CD4-positive, alpha-beta T cell treated with Interleukin-4 for 4 hours (primary cell): ENCODE data around the gene TACR1.
A peak's percentile ranks its signal among the peaks of the same experiment; 100 is the strongest.

Source experiments
- DNase-seq: peaks from one replicate; pipeline ENCODE4 v3.0.0-alpha.2; 2020

TACR1 gene

DNA sequence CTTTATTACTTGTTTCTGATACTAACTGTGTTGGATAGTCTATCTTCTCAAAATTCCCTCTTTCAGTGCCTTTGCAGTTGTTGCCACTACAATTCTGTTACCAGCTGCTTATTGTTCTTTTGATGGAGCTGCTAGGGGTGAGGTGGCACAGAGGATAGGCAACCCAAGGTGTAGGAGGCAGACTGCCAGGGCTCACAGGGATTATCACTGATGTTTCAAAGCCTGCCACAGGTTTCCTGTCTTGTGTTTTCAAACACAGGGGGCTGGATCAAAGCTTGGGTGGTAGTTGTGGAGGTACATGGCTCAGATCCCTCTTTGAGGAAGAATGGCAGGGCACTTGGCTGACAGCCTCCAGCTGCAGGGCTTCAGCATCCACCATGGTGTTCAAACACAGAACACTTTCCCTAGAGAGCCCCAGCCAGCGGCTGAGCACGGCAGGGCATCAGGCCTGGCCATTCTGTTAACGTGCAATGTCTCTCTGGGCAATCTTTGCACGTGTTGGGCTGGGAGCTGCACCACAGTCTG is 153.7 kb downstream of the TACR1 start:
- no peak for DNase-seq

DNA sequence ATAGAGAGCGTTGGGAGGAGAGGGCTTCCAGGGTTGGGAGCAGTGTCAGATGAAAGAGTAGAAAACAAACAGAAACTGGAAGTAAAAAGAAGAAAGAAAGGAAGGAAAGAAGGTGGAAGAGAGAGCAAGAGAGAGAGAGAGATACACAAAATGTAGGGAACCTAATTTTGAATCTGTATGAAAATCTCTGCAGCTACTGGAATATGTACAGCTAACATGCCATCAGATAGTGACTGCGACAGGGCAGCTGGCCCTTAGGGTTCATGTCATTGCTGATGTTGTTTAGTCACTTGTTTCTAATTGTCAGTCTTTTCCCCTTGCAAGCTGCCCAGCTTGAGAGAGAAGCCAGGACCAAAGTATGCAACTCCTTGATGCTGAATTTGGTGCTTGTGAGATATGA is 155.0 kb downstream of the TACR1 start:
- DNase-seq = no peak

DNA sequence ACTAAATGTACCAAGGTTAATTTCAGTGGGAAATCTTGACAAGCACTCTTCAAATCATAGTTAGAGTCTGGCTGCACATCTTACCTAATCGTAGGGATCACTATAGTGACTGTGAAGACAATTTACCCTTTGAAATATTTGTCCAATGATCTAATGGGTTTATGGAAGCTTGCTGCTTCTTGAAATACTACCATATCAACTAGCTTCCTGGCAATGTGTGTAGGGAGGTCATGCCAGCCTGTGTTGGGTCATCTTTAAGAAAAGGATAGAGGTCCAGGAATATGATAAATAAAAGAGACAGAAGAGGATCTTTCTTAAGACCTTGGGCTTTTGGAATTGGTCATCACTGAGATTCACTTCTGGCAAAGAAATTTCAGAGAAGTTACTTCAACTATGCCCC is 156.5 kb downstream of the TACR1 start:
- no peak for DNase-seq

DNA sequence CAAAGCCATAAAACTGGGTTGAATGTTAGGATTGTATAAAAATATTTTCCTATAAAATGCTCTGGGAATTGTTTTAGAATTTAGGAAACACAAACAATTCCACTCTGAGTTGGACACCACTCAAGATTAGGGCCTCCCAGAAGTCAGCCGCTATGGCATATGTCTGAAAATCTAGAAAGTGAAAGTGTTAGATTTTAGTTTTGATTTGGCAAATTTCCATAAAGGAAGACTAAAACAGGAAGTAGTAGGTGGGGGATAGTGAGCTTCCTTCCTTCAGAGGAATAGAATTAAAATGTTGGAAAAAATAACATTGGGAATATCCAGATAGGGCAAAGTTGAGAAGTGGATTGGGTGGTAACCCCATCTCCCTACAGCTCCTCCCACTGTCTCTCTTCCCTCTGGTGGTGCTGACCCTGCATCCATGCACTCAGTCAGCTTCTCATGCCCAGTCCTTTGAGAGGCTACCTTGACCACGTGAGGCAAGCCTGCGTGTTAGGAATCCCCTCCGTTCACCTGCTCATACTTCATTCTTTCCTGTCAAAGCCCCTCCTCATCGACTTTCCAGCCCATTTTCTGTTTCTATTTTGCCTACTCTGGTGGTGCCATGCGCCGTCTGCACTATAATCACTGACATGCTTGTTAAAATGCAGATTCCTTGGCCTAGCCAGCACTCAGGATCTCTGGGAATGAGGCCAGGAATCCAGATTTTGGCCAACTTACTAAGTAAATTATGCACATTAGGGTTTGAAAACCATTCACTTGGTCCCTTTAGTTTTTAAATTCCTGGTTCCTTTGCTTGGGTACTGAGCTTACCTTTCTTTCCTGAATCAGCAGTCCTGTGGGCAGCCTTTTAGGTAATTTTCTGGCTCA is 157.4 kb downstream of the TACR1 start:
- no peak for DNase-seq

DNA sequence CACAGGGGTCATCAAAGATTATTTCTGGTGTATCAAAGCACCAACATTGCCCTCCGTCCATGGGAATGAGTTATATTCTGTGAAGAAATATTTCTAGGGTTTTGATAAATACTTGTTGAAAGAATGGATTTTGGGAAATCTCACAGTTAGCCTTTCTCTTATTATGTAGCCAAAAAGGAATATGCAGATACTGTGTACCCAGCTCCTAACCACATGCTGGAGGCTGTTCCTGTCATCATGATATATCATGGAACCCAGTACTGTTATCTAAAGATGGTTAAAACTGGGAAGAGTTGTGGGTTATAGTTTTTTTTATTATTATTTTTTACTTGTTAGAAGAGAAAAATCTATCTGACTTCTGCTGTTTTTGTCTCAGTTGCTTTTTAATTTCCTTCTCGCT is 158.1 kb downstream of the TACR1 start:
- no peak for DNase-seq

DNA sequence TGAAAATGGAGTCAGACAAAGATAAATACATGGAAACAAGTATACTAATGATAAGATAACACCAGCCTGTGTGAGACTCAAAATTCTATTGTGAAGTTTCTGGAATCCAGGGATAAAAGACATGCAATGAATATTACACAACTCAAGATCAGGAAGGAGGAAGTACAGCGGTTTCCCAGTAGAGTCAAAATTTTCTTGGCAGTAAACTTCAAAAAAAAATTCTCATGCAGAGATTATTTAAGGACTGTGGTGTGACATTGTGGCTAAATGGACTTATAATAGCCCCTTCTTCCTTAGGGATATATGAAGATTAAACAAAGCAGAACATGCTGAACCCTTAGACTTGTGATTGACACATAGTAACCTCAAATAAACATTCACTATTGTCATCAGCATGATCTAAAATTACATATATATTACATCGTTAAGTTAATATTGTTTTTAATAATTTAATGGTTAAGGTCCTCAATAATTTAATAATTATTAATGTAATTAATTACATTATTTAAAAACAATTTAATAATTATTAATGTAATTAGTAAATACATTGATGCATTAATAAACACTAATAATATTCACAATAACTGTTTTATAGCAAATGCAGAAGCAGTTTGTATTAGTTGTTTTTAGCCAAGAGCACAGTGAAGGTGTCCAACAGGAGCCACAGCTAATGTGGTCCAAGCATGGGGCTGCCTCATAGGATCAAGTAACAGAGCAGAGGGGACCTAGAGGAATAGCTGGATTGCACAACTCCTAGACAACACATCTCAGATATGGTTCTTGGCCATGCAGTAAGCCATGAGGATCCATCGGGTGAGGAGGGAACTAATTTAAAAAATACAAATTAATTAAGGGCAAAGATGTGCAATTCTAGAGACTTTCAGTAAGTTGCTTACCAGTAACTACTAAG is 163.6 kb downstream of the TACR1 start:
- no peak for DNase-seq

DNA sequence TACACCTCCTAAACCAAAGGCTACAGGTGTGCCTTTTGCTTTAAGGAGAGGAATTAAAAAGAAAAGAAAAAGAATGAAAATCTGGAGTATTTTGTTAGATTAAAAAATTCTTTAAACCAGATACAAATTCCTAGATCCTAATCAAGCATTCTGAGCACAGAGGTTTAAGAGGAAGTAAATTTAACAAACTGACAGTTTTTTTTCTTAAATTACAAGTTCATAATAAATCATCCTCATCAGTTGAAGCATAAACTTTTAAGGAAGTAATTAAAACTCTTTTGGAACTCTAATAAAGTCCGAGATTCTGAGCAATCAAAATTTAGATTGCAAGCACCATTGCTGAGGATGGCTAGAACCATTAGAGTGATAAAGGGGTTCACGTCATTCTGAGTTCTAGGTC is 165.8 kb downstream of the TACR1 start:
- DNase-seq = no peak

DNA sequence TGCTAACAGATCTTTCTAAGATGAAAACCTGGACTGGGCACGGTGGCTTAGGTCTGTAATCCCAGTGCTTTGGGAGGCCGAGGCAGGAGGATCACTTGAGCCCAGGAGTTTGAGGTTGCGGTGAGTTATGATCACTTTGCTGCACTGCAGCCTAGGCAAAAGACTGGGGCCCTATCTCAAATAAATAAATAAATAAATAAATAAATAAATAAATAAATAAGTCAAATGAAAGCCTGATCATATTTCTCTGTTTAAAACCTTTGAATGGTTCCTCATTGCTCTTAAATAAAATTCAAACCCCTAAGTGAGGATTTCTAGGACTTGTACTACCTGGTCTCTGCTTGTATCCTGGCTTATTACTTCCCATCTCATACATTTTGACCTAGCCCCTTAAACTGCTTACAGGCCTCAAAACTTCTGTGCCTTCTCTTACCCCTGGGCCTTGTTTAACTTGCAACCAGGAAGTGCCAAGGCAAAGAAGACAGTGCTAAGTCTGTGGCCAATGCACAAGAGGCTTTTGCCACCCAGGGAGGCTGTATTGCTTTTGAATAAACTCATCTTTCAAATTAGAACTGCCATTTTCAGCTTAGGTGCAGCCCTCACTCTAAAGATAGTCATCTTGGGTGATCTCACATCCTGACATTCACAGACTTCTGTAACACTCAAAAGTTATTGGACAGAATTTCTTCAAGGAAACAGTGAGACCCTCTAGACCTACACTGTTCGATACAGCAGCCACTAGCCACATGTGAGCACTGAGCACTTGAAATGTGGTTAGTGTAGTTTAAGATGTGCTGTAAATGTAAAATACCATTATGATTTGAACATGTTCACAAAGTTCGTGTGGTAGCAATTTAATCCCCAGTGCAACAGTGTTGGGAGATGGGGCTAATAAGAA is 167.2 kb downstream of the TACR1 start:
- DNase-seq = no peak

DNA sequence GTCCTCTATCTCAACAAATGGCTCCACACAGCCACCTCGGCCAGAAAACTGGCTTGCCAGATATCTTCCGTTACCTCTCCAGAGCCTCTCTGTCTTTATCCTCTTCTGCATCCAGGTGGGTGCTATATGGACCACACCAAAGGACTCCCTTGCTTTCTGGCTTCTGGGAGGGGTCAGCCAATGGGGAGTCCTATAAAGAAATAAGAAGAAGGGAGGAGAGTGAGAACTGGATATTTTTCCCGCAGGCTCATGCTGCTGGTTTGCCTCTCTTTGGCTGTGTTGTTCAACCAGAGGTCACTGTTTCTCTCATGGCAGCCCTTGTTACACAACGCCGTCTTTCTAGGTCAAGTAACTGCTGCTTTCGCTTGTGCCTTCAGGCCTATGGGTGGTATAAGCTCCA is 168.1 kb downstream of the TACR1 start:
- DNase-seq = no peak

DNA sequence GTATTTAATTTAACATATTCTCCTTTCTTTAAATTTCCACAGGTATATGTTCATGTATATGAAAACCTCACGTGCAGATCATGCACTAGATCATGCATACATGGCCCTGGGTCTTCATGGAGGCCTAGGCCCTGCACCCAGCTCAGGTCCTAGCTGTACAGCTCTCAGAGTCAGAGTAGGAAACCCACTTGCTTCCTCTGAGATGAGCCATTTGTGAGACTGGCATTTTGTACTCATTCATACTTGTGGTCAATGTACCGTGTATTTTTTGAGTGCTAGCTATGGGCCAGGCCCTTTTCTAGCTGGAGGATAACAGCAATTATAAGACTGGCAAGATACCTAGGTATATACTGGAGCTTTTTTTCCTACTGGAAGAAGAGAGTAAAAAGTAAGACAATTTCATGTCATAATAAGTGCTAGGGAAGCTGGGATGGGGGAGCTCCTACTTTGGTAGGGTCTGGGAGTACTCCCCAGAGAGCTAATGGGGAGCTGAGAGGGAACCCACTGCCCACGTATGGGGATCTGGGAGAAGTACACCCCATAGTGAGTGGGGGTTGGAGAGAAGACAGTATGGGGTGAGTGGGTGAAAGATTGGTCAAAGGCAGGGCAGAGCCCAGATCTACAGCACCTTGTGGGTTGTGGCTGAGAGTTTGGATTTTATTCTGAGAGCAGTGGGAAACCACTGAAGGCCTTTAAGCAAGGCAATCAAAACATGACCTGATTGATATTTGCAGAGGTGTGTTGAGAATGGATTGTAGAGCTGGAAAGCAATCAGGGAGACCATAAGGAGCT is 168.9 kb downstream of the TACR1 start:
- no peak for DNase-seq

DNA sequence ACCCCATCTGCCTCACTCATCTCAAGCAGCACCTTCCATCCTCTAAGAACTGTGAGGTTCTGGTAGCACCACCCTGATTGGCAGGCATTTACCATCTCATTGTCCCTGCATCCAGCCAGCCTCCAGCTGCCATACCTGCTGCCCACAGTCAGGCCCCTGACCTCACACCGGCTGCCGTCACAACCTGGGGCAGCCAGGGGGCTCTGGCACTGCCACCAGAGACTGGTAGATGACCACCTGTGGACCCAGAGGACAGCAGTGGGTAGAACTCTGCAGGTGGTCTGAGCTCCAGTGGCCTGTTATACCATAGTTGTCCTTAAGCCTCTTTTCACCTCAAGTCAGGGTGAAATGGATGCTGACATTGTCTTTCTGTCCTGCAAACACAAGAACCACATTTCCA is 171.4 kb downstream of the TACR1 start:
- no peak for DNase-seq

DNA sequence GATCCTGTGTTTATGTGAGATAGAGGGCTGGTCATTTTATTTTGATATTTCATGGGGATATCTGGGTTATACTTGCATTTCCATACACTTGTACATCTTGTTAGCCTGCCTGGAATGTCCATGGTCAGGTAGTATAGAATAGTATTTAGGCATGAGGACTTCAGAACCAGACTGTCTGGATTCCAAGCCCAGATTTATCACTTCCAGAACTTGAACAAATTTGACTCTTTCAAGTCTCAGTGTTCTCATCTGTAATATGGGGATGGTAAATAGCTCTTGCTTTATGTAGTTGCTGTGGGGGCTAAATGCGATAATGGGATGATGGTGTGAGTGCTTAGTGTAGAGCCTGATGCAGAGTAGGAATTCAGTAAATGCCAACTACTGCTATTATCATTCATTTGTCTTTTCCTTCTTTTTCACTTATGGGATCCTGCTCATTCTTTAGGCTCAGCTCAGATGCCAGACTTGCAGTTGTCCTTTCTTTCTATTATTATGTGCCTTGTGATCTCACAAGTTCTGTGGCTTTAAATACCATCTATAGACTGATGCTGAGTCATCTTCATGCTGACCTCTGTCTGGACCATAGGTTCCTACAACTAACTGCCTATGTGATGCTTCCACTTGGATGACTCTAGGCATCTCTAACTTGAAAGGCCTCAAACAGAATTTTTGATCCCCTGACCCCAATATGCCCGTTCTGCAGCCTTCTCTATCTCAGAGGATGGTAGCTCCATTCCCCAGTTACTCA is 173.5 kb downstream of the TACR1 start:
- DNase-seq = no peak

DNA sequence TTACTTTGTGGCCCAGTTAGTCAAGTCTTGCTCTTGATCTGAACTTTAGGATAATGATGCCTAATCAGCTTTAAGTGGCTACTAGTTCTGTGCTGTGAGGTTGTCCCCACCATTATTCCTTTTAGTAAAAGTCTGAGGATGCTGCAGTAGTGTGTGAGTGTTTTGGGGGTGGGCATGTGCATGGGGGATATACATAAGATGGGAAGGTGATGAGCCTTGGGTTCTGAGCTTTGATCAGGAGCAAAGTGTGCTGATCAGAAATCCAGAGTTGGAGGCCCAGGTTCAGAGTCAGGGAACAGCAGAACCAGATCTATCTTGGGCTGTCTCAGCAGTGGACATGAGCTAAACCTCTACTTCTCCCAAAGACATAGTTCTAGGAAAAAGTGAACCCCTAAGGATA is 174.1 kb downstream of the TACR1 start:
- DNase-seq = no peak

DNA sequence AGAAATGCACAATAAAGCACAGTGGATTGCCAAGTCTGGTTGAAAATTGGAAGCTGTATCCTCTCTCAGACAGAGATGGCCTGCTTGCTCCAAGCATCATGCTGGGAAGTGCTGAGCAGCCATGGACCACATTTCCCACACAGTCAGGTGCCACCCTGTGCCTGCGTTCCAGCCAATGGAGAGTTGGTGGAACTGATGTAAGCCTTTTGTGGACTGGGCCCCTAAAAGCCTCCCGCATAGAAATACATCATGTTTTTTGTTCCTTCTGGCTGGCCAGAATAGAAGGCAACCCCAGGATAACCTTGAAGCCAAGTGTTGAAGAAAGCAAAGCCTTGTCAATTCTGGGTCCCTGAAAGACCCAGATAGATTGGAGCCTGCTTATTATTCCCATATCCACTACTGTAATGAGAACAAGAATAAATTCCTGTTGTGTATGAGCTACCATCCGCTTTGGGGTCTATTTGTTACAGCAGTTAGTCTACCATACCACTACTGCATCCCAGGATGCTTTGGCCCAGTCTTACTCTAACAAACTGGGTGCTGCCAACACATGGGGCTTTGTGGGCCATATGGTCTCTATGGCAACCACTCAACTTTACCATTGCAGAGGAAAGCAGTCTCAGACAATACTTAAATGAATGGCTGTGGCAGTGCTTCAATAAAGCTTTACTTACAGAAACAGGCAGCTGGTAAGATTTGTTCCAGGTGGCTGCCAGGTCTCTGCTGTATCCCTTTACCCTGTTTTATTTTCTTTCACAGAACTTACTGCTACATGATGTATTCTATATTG is 175.5 kb downstream of the TACR1 start:
- no peak for DNase-seq

DNA sequence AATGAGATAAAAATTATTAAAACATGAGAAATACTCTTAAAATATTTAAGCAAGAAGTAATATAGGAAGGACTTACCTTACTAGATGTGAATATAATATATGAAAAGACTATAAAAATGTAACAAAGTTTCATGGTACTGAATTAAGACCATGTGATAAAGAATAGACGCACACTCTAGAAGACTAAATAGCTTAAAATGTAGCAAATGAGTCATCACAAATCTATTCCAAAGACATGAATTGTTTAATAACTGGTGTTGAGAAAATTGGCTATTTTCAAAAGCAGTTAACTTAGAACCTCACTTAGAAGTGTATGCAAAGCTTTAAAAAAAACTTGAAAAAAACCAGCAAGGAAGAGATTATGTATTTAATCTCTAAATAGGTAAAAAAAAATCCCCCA is 176.8 kb downstream of the TACR1 start:
- DNase-seq = no peak

DNA sequence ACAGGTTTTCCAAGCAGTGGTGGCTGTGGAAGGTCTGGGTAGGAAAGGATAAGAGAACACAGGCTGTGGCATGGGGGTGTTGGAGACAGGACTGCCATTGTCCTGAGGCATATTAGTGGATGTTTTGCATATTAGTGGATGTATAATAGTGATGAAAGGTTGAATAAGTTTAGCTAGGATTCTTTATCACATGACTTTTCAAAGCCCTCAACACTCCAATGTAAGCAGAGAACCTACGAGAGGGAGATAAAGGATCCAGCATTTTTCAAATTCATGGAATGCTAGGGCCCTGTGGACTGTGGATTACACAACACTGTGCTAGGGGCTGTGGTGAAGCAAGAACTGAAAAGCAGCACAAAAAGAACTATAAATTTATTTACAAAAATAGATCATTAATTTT is 177.6 kb downstream of the TACR1 start:
- no peak for DNase-seq

DNA sequence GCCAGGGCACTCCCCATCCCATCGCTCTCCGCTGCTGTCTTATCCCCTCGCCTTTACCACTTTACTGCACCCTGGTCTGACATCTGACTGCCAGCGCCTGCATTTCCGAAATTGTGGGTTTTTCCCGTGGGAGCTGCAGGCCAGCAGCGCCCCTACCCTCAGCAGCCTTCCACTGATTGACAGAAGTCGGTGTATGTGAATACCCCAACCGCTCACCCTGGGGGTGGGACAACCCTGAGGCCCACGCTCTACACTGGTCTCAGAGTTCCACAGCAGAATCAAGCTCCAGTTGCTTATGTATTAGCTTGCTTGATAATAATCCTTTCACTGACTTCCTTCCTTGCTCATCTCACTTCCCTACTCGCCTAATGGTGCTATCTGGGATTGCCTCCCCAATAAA is 178.8 kb downstream of the TACR1 start:
- no peak for DNase-seq

DNA sequence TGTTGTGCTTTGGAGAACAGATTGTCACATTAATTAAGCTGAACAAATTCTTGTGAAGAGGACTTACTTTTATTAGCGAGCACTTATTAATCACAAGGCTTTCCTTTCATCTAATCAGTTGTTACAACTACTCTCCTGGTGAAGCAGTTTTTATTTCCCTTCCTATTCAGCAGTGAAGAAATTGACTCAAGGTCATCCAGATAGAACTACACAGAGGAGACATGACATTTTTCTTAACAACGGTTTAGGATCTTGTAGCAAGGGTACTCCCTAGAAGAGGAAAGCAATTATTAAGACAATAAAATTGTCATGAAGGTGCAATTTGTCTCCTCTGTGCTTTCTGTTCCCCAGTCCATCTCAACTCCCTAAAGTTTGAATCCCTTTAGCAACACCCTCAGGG is 179.5 kb downstream of the TACR1 start:
- no peak for DNase-seq

DNA sequence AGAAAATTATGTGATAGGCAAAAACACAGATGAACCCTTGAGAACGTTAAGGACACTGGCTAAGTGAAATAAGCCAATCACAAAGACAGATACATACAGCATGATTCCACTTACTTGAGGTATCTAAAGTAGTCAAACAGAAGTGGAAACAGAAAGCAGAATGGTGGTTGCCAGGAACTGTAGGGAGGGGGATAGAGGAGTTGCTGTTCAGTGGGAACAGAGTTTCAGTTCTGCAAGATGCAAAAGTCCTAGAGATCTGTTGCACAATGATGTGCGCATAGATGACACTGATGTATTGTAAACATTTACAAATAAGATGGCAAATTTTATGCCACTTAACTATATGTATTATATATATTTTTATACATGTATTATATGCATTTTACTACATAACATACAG is 181.2 kb downstream of the TACR1 start:
- peak; percentile 1 for DNase-seq

DNA sequence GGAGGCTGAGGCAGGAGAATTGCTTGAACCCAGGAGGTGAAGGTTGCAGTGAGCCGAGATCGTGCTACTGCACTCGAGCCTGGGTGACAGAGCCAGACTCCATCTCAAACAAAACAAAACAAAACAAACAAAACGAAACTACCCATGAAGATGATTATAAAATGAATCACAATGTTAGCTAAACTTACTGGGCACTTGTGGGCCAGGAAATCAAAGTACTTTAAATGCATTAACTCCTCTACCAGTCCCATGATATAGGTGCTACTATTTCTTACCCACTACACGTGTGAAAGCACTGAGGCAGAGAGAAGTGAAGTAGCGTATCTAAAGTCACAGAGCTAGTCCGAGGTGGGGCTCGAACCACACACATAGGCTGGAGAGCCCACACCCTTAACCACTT is 187.2 kb downstream of the TACR1 start:
- DNase-seq = no peak
